HepG2 (cell line): Measurements from ENCODE around the gene BBLN.

ENCODE experiments used
- AKAP8 ChIP-seq: sonication (generic); formaldehyde crosslinking; IDR thresholded peaks from 2 replicates; pipeline ENCODE4 v1.5.1; 2020; ENCODE audit warnings: mild to moderate bottlenecking, missing genetic modification reagents
- CTCF ChIP-seq: sonication (generic); formaldehyde crosslinking; IDR thresholded peaks from 2 replicates; pipeline ENCODE4 v1.5.0; 2020; ENCODE audit warnings: mild to moderate bottlenecking, missing genetic modification reagents, moderate library complexity
- DPF2 ChIP-seq: sonication (generic); formaldehyde crosslinking; IDR thresholded peaks from 2 replicates; pipeline ENCODE4 v1.4.0; 2020; ENCODE audit warnings: mild to moderate bottlenecking, low read depth, missing genetic modification reagents, borderline replicate concordance
- NFE2L2 ChIP-seq: fragments of 150-350 bp; IDR thresholded peaks from 2 replicates; pipeline ENCODE4 v1.6.1; 2014; ENCODE audit warnings: low read length
- NFYB ChIP-seq: sonication (generic); formaldehyde crosslinking; IDR thresholded peaks from 2 replicates; pipeline ENCODE4 v1.4.0; 2020; ENCODE audit warnings: missing genetic modification reagents
- POLR2A ChIP-seq, 2 experiments: IDR thresholded peaks; 2 replicates each; pipeline ENCODE4 v1.6.1; 2011; ENCODE audit warnings: low read depth in 2 of 2, low read length in 2 of 2, mild to moderate bottlenecking in 1 of 2, moderate library complexity in 1 of 2; ENCODE audit not compliant: insufficient read depth in 1 of 2
- POLR2AphosphoS5 ChIP-seq: IDR thresholded peaks from 2 replicates; pipeline ENCODE4 v1.6.1; 2012; ENCODE audit warnings: low read depth, low read length
- REST ChIP-seq, 2 experiments: IDR thresholded peaks; 2 replicates each; pipeline ENCODE4 v1.6.1; 2011 to 2012; ENCODE audit warnings: low read length in 2 of 2, borderline replicate concordance in 1 of 2, low read depth in 1 of 2, mild to moderate bottlenecking in 1 of 2, moderate library complexity in 1 of 2
- SCMH1 ChIP-seq: sonication (generic); formaldehyde crosslinking; IDR thresholded peaks from 2 replicates; pipeline ENCODE4 v1.9.0; 2021; ENCODE audit warnings: missing genetic modification reagents, mild to moderate bottlenecking, borderline replicate concordance
- ZBTB33 ChIP-seq: sonication (generic); formaldehyde crosslinking; IDR thresholded peaks from 2 replicates; pipeline ENCODE4 v1.4.0; 2020; ENCODE audit warnings: missing genetic modification reagents
- ZFP1 ChIP-seq: IDR thresholded peaks from 2 replicates; pipeline ENCODE4 v1.6.1; 2016
- ZKSCAN1 ChIP-seq: fragments of 150-350 bp; IDR thresholded peaks from 2 replicates; pipeline ENCODE4 v1.6.1; 2014; ENCODE audit warnings: low read length
- ZNF263 ChIP-seq: sonication (generic); formaldehyde crosslinking; IDR thresholded peaks from 2 replicates; pipeline ENCODE4 v1.4.0; 2020; ENCODE audit warnings: missing genetic modification reagents
- ZNF274 ChIP-seq: sonication (generic); formaldehyde crosslinking; IDR thresholded peaks from 2 replicates; pipeline ENCODE4 v1.5.1; 2020; ENCODE audit warnings: mild to moderate bottlenecking, missing genetic modification reagents

DNA sequence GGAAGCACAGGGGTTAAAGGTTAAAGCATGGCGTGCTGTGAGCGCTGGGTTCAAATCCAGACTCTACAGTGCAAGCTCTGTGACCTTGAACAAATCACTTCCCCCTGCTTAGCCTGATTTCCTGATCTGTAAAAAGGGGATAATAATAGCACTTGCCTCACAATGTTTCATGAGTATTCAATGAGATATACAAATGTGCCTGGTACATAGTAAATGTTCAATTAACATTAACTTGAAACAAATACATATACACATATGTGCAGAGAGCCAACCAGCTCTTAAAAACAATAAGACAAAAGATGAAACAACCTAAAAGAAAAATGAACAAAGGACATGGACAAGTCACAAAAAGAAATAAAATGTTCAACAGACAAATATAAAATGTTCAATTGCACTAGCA lies 27.3 kb downstream of the BBLN start:
- TF ChIP-seq REST (IDR thresholded peaks at IDR 0.05; ENCODE audit: borderline replicate concordance in 1 of 2, low read depth in 1 of 2, low read length in 2 of 2) (no peak), ZNF274 (CRISPR knock-in tag) (no peak), POLR2AphosphoS5 (no peak), POLR2A (IDR thresholded peaks at IDR 0.05; ENCODE audit: insufficient read depth in 1 of 2, low read depth in 2 of 2, low read length in 2 of 2) (no peak), NFE2L2 (no peak), DPF2 (CRISPR knock-in tag) (no peak), ZBTB33 (CRISPR knock-in tag) (no peak), ZKSCAN1 (no peak), ZFP1 (CRISPR knock-in tag) (no peak), CTCF (no peak), ZNF263 (CRISPR knock-in tag) (no peak), NFYB (no peak), SCMH1 (CRISPR knock-in tag) (no peak), AKAP8 (CRISPR knock-in tag) (no peak)
